Thymus (tissue), 11 donors: ENCODE results near the gene PRRT1. TPM values are rescaled to one million over a fixed set of nuclear protein-coding genes. Genes with fewer than 3 reads are reported as not detected.

Experiments used
- DNase-seq, 9 donors: peaks; one replicate each; pipeline ENCODE4 v3.0.0-alpha.2; 2013; ENCODE audit warnings: low spot score in 9 of 9, low read depth in 6 of 9, missing footprints in 1 of 9
- H3K27ac ChIP-seq, 2 donors: one replicate each; pipeline ENCODE4 v1.5.1; 2013; ENCODE audit warnings: control low read depth in 1 of 2, low read depth in 1 of 2, low read length in 1 of 2, mild to moderate bottlenecking in 1 of 2, moderate library complexity in 1 of 2
- H3K27me3 ChIP-seq, 2 donors: one replicate each; pipeline ENCODE4 v1.5.1; 2013; ENCODE audit warnings: low read length in 1 of 2; ENCODE audit not compliant: control insufficient read depth in 2 of 2, insufficient read depth in 1 of 2
- H3K36me3 ChIP-seq, 2 donors: one replicate each; pipeline ENCODE4 v1.5.1; 2013; ENCODE audit warnings: low read length in 1 of 2, mild to moderate bottlenecking in 1 of 2, moderate library complexity in 1 of 2; ENCODE audit not compliant: control insufficient read depth in 2 of 2, insufficient read depth in 2 of 2
- H3K4me1 ChIP-seq, 2 donors: one replicate each; pipeline ENCODE4 v1.5.1; 2013; ENCODE audit warnings: low read length in 2 of 2; ENCODE audit not compliant: control insufficient read depth in 2 of 2, insufficient read depth in 2 of 2
- H3K4me3 ChIP-seq, 2 donors: one replicate each; pipeline ENCODE4 v1.5.1; 2013; ENCODE audit warnings: low read length in 2 of 2, control low read depth in 1 of 2, mild to moderate bottlenecking in 1 of 2
- H3K9me3 ChIP-seq, 2 donors: one replicate each; pipeline ENCODE4 v1.5.1; 2013; ENCODE audit warnings: low read length in 1 of 2, mild to moderate bottlenecking in 1 of 2; ENCODE audit not compliant: control insufficient read depth in 2 of 2, insufficient read depth in 1 of 2
- WGBS: extraction: QIAGEN DNeasy Blood & Tissue Kit; methylation state at CpG from one replicate; pipeline ENCODE4 v1.1.7; 2013; 5-methylcytosine and 5-hydroxymethylcytosine counted together
- polyA plus RNA-seq: library from polyadenylated mRNA; stranded (reverse); fragments of 200-250 nt; gene quantifications from one replicate; pipeline ENCODE4 v1.2.3, GENCODE V29; 2013
- total RNA-seq: library from RNA; stranded (reverse); fragments of 120-200 nt; gene quantifications from one replicate; pipeline ENCODE4 v1.2.4, GENCODE V29; 2013
- donor health status: healthy.

The PRRT1 gene
- total and polyA plus RNA-seq, 2 donors, result 6.1 TPM; not detected in 1

GRCh38 chr6:32132110-32132509 is 19.6 kb downstream of the PRRT1 start:
- Histone ChIP-seq H3K36me3 (no peaks in the 10 kb centered on the region), H3K27ac (no peak overlapping the region), H3K4me1 (peaks cover 17 to 25% of the 10 kb centered on the region in 2 donors), H3K27me3 (peaks cover 0 to 24% of the 10 kb centered on the region in 2 donors), H3K4me3 (no peak overlapping the region), H3K9me3 (no peaks in the 10 kb centered on the region)
- no peak for DNase-seq

- 97% methylated on average over 14 of the region's 14 CpGs for WGBS
- no peak for DNase-seq
- H3K4me1 ChIP-seq, result peaks cover 21 to 29% of the 10 kb centered on the region in 2 donors
These were observed 20.2 kb downstream of the PRRT1 start for GRCh38 chr6:32131439-32131948.

DNA sequence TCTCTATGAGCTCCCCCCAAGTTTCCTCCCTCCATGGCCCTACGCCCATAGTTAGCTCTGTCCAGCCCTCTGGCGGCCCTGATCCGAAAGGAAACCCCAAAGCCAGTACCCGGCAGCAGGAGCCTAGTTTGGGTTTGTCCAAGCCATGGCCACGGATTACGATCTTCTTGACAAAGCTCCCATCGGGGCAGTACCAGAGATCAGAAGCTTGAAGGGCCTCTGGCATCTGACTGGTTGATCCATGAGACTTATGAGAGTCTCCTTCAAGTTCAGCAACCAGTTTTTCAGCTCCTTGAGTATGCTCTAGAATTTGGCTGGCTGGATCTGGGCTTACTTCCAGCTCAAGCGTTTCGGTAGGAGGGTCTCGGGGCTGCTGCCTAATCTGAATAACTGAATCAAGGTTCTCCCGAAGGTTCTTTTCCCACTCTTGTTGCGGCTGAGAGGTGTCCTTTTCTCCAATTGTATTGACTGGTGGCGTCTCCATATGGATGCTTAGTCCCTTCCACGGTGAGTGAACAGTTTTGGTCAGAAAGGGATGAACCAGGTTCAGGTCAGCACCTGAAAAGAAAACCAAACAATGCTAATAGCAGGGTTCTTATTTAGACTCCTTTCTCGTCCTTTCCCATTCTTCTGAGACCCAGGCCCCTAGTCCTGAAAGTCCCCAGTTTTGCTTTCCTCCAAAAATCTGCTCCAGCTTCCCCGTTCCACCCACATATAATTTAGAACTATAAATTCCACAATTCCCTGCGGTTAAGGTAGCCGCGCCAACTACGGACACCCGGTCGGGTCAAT is 22.2 kb downstream of the PRRT1 start:
- DNase-seq, result no peak
- Histone ChIP-seq H3K36me3 (peaks cover 10 to 22% of the 10 kb centered on the region in 2 donors), H3K27ac (peak overlapping the region; percentile 59 to 84), H3K9me3 (no peaks in the 10 kb centered on the region), H3K4me1 (peaks cover 21 to 29% of the 10 kb centered on the region in 2 donors), H3K4me3 (peak overlapping the region; percentile 63 to 69), H3K27me3 (peaks cover 0 to 11% of the 10 kb centered on the region in 2 donors)
- WGBS, result 47% methylated on average over 22 of the region's 22 CpGs

More at GRCh38 chr6:32131439-32131948, 20.2 kb downstream of the PRRT1 start:
- no peak overlapping the region for H3K27ac ChIP-seq
- no peaks in the 10 kb centered on the region for H3K9me3 ChIP-seq
- H3K36me3 ChIP-seq, result peaks cover 0 to 4% of the 10 kb centered on the region in 2 donors
- H3K27me3 ChIP-seq, result peaks cover 0 to 20% of the 10 kb centered on the region in 2 donors
- H3K4me3 ChIP-seq, result no peak overlapping the region

GRCh38 chr6:32128751-32129296 is 22.9 kb downstream of the PRRT1 start:
- 95% methylated on average over 13 of the region's 13 CpGs for WGBS
- H3K27me3 ChIP-seq, result peaks cover 0 to 7% of the 10 kb centered on the region in 2 donors
- no peaks in the 10 kb centered on the region for H3K9me3 ChIP-seq
- H3K36me3 ChIP-seq, result peaks cover 17 to 28% of the 10 kb centered on the region in 2 donors
- peak overlapping the region in 1 of 2 donors; percentile 74 for H3K27ac ChIP-seq
- DNase-seq, result no peak
- peaks cover 21 to 29% of the 10 kb centered on the region in 2 donors for H3K4me1 ChIP-seq
- peak overlapping the region in 1 of 2 donors; percentile 63 for H3K4me3 ChIP-seq

DNA sequence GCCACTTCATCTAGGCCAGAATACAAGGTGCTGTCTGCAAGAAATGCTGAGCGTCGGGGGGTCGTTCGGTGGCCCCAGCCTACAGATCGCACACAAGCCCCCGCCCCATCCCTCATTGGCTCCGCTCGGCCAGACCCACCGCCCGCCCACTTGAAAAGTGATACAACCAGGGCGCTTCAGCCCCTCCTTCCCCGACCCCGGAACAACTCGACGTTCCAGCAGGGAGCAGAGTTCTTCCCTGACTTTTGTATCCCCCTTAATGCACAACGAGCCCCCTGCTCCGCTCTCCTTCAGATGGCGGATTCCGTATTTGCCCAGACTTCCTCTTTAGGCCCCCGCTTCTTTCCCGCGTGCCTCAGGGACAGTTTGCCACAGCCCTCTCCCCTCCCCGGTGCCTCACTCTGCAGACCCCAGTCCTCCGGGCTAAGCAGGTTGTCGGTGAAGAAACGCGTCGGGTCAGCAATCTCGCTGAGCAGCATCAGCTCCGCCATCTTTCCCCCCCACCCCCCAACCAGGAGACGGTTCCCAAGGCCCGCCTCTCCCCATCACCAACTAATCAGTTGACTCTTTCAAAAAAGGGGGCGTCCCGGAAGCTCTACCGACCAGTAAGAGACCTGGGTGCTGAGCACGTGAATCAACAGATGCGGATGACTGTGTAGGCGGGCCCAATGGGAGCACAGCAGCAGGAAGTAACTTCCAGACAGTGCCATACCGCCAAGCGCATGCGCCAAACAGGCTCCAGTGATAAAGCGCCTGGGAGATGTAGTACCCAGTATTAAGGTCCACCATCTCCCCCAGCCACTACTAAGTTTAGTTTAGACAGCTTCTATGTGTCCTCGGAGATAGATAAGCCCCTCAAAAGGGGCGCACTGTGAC is 23.8 kb downstream of the PRRT1 start, which contains the start of gene ATF6B:
ATF6B (minus strand) TSS at position 530 of the 876 bp plus-strand sequence; CDS start at position 491, 39 bp downstream.
- Histone ChIP-seq H3K36me3 (peaks cover 20 to 36% of the 10 kb centered on the region in 2 donors), H3K9me3 (no peaks in the 10 kb centered on the region), H3K4me3 (peak within 1 kb of the TSS; percentile 65 to 99), H3K27ac (peak within 1 kb of the TSS; percentile 80 to 90), H3K4me1 (peaks cover 21 to 29% of the 10 kb centered on the region in 2 donors), H3K27me3 (peaks cover 0 to 3% of the 10 kb centered on the region in 2 donors)
- peak; percentile 92 to 99 (median 98) for DNase-seq
- WGBS, result under 1% methylated on average over 44 of the region's 44 CpGs

GRCh38 chr6:32127409-32127716 is 24.4 kb downstream of the PRRT1 start:
- Histone ChIP-seq H3K9me3 (no peaks in the 10 kb centered on the region), H3K27me3 (peaks cover 0 to 3% of the 10 kb centered on the region in 2 donors), H3K4me3 (peak overlapping the region; percentile 65 to 99), H3K36me3 (peaks cover 25 to 36% of the 10 kb centered on the region in 2 donors), H3K4me1 (peaks cover 21 to 29% of the 10 kb centered on the region in 2 donors), H3K27ac (peak overlapping the region; percentile 25 to 90)
- no peak for DNase-seq
- whole genome bisulfite sequencing, result 20% methylated on average over 9 of the region's 9 CpGs

- no peak for DNase-seq
- no peak overlapping the region for H3K27ac ChIP-seq
- peaks cover 21 to 29% of the 10 kb centered on the region in 2 donors for H3K4me1 ChIP-seq
- H3K27me3 ChIP-seq, result peaks cover 0 to 3% of the 10 kb centered on the region in 2 donors
- WGBS, result 90% methylated on average over 8 of the region's 8 CpGs
- H3K36me3 ChIP-seq, result peaks cover 27 to 41% of the 10 kb centered on the region in 2 donors
- no peaks in the 10 kb centered on the region for H3K9me3 ChIP-seq
- peak overlapping the region; percentile 65 to 99 for H3K4me3 ChIP-seq
These were observed 24.9 kb downstream of the PRRT1 start for GRCh38 chr6:32126880-32127279.

- Histone ChIP-seq H3K27me3 (no peaks in the 10 kb centered on the region), H3K9me3 (no peaks in the 10 kb centered on the region), H3K4me3 (no peak overlapping the region), H3K27ac (no peak overlapping the region), H3K36me3 (peaks cover 51 to 69% of the 10 kb centered on the region in 2 donors), H3K4me1 (peaks cover 12 to 23% of the 10 kb centered on the region in 2 donors)
- WGBS, result 98% methylated on average over 4 of the region's 4 CpGs
- DNase-seq, result no peak
These were observed 28.1 kb downstream of the PRRT1 start for GRCh38 chr6:32123681-32124080.
